Breast epithelium (tissue), 4 donors: ENCODE measurements around the gene VPS13D. TPM values are rescaled to one million over a fixed set of nuclear protein-coding genes. Genes with fewer than 3 reads are reported as not detected.
"Not testable (repeated sequence)": the region's sequence is repeated elsewhere in the genome, so short reads cannot be mapped to it uniquely, and the experiment has no call there.

Experiments
- DNase-seq, 2 donors: peaks; one replicate each; pipeline ENCODE4 v3.0.0-alpha.2; 2019; ENCODE audit warnings: low spot score in 2 of 2
- H3K27ac ChIP-seq, 2 donors: fragments of 200-600 bp; sonication (generic) in 1 of 2; one replicate each; pipeline ENCODE4 v1.5.1; 2016 to 2019; ENCODE audit warnings: mild to moderate bottlenecking in 1 of 2
- H3K27me3 ChIP-seq, 2 donors: fragments of 200-600 bp; sonication (generic) in 1 of 2; one replicate each; pipeline versions ENCODE4 v1.5.1 to v1.6.0; 2017 to 2019; ENCODE audit warnings: control low read depth in 1 of 2, mild to moderate bottlenecking in 1 of 2
- H3K36me3 ChIP-seq: fragments of 200-600 bp; one replicate; pipeline ENCODE4 v1.5.1; 2019
- H3K4me1 ChIP-seq, 2 donors: fragments of 200-600 bp; sonication (generic); one replicate each; pipeline ENCODE4 v1.5.1; 2016 to 2019; ENCODE audit warnings: control low read depth in 1 of 2
- H3K4me3 ChIP-seq, 3 donors: fragments of 200-600 bp; sonication (generic); 1 replicate in 2 of 3; 2 replicates in 1 of 3; pipeline ENCODE4 v1.5.1; 2016 to 2019; ENCODE audit warnings: mild to moderate bottlenecking in 3 of 3, moderate library complexity in 2 of 3
- H3K9me3 ChIP-seq, 2 donors: fragments of 200-600 bp; sonication (generic) in 1 of 2; one replicate each; pipeline ENCODE4 v1.5.1; 2016 to 2019; ENCODE audit warnings: control low read depth in 1 of 2
- POLR2A ChIP-seq: fragments of 450-650 bp; IDR thresholded peaks from one replicate; pipeline ENCODE4 v1.6.1; 2016; ENCODE audit warnings: antibody characterized with exemption, mild to moderate bottlenecking, moderate library complexity
- POLR2AphosphoS5 ChIP-seq, 3 donors: sonication (generic); formaldehyde crosslinking; IDR thresholded peaks; one replicate each; pipeline ENCODE4 v1.6.1; 2017; ENCODE audit warnings: antibody characterized with exemption in 3 of 3
- intact Hi-C: fragments of 100-400 bp; cut with DNase I; formaldehyde crosslinking; loops from one replicate; pipeline ENCODE4 v1.15.1; 2023; ENCODE audit warnings: low total_unique reads
- total RNA-seq, 3 donors: library from RNA; depleted of rRNA; stranded (reverse); fragments of >200 nt; gene quantifications; one replicate each; pipeline ENCODE4 v1.1.0, GENCODE V29; 2016
- TF ChIP-seq, protein P1 (sequence below), 3 donors: fragments of 450-650 bp; IDR thresholded peaks; one replicate each; pipeline ENCODE4 v1.5.1; 2016 to 2017; ENCODE audit warnings: antibody characterized with exemption in 3 of 3, mild to moderate bottlenecking in 3 of 3, moderate library complexity in 3 of 3

The VPS13D gene
- total RNA-seq, 3 donors from 2014 or later, result 73.9 to 115 (median 96.4) TPM

- intact Hi-C loops, result no loop called here
- no peak for DNase-seq
- H3K9me3 ChIP-seq, result peaks cover 0 to 8% of the 10 kb centered on the region in 2 donors
- no peak overlapping the region for H3K27ac ChIP-seq
- peaks cover 0 to 7% of the 10 kb centered on the region in 2 donors for H3K4me1 ChIP-seq
- TF ChIP-seq POLR2AphosphoS5 (IDR thresholded peaks at IDR 0.05), result no peak
- TF ChIP-seq, protein P1, sequence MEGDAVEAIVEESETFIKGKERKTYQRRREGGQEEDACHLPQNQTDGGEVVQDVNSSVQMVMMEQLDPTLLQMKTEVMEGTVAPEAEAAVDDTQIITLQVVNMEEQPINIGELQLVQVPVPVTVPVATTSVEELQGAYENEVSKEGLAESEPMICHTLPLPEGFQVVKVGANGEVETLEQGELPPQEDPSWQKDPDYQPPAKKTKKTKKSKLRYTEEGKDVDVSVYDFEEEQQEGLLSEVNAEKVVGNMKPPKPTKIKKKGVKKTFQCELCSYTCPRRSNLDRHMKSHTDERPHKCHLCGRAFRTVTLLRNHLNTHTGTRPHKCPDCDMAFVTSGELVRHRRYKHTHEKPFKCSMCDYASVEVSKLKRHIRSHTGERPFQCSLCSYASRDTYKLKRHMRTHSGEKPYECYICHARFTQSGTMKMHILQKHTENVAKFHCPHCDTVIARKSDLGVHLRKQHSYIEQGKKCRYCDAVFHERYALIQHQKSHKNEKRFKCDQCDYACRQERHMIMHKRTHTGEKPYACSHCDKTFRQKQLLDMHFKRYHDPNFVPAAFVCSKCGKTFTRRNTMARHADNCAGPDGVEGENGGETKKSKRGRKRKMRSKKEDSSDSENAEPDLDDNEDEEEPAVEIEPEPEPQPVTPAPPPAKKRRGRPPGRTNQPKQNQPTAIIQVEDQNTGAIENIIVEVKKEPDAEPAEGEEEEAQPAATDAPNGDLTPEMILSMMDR (IDR thresholded peaks at IDR 0.05), result no peak
- no peak for TF ChIP-seq POLR2A
- peaks cover 7% of the 10 kb centered on the region for H3K36me3 ChIP-seq
- H3K27me3 ChIP-seq, result no peaks in the 10 kb centered on the region
- H3K4me3 ChIP-seq, result no peak overlapping the region
Measured at GRCh38 chr1:12383786-12384185, 154.0 kb downstream of the VPS13D start.

DNA sequence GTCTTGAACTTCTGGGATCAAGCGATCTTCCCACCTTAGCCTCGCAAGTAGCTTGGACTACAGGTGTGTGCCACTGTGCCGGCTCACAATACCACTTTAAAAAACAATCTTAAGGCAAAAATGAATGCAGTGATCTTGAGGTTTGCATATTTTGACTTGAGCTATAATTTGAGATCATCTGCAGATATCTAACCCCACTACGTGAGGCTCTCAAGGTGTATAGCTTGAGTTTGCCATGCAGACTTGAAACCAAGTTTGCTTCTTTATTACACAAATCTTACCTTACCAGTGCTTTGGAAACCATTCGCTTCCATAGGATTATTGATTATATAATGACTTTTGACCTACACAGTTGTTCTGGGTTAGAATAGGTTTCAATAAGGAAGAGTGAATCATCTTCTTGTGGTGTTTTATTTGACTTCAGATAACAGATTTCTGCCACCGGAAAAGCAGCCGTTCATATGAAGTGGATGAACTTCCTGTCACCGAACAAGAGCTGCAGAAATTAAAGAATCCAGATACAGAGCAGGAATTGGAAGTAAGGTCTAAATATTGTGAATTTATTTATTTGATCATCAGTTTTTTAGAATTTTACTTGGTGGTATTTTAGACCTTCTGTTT lies 155.1 kb downstream of the VPS13D start:
- no peak for DNase-seq

DNA sequence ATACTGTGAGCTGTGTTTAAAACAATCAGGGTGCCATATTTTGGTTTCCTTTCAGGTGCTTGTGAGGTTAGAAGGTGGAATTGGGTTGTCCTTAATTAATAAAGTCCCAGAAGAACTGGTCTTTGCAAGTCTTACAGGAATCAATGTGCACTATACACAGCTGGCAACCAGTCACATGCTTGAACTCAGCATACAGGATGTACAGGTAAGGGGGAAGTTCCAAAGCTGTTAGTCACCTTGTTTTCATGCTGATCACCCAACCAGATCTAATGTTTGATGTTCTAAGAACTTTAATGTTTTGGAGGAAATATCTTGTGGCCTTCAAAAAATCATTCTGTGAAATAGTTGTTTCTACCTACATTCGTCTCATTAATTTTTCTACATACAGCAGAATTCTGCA lies 156.3 kb downstream of the VPS13D start:
- H3K36me3 ChIP-seq, result peaks cover 7% of the 10 kb centered on the region
- TF ChIP-seq POLR2AphosphoS5 (IDR thresholded peaks at IDR 0.05) (no peak), POLR2A (no peak)
- TF ChIP-seq, protein P1 (IDR thresholded peaks at IDR 0.05), result no peak

More for the DNA sequence above, 155.1 kb downstream of the VPS13D start:
- intact Hi-C loops, result no loop called here
- Histone ChIP-seq H3K4me1 (peaks cover 0 to 7% of the 10 kb centered on the region in 2 donors), H3K27ac (peak overlapping the region in 1 of 2 donors; percentile 60), H3K27me3 (no peaks in the 10 kb centered on the region), H3K4me3 (no peak overlapping the region), H3K36me3 (peaks cover 7% of the 10 kb centered on the region), H3K9me3 (peaks cover 0 to 8% of the 10 kb centered on the region in 2 donors)
- TF ChIP-seq, protein P1 (IDR thresholded peaks at IDR 0.05), result no peak
- no peak for TF ChIP-seq POLR2AphosphoS5 (IDR thresholded peaks at IDR 0.05)
- TF ChIP-seq POLR2A, result no peak

GRCh38 chr1:12387641-12388040 lies 157.8 kb downstream of the VPS13D start:
- no peak overlapping the region for H3K4me3 ChIP-seq
- H3K4me1 ChIP-seq, result no peaks in the 10 kb centered on the region
- peaks cover 7% of the 10 kb centered on the region for H3K36me3 ChIP-seq
- intact Hi-C loops, result no loop called here
- no peak overlapping the region for H3K27ac ChIP-seq
- DNase-seq, result no peak
- H3K9me3 ChIP-seq, result peaks cover 0 to 8% of the 10 kb centered on the region in 2 donors
- TF ChIP-seq, protein P1 (IDR thresholded peaks at IDR 0.05), result no peak
- TF ChIP-seq POLR2A (no peak), POLR2AphosphoS5 (IDR thresholded peaks at IDR 0.05) (no peak)
- H3K27me3 ChIP-seq, result no peaks in the 10 kb centered on the region

More for the DNA sequence above, 156.3 kb downstream of the VPS13D start:
- Histone ChIP-seq H3K27me3 (no peaks in the 10 kb centered on the region), H3K27ac (peak overlapping the region; percentile 51 to 60), H3K4me1 (no peaks in the 10 kb centered on the region), H3K4me3 (no peak overlapping the region), H3K9me3 (peaks cover 0 to 8% of the 10 kb centered on the region in 2 donors)
- intact Hi-C loops, result no loop called here
- DNase-seq, result peak in 1 of 2 donors; percentile 60

DNA sequence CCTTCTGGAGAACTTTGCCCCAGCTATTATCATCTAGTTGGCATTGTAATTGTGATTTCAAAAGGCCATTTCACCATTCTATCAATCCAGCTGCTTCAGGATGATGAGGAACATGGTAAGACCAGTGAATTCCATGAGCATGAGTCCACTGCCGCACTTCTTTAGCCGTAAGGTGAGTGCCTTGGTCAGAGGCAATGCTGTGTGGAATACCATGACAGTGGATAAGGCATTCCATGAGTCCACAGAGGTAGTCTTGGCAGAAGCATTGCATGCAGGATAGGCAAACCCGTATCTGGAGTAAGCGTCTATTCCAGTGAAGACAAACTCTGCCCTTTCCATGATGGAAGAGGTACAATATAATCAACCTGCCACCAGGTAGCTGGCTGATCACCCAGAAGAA lies 160.5 kb downstream of the VPS13D start:
- H3K4me1 ChIP-seq, H3K27me3 ChIP-seq, H3K9me3 ChIP-seq, DNase-seq, intact Hi-C loops, H3K27ac ChIP-seq, H3K36me3 ChIP-seq, H3K4me3 ChIP-seq: not testable (repeated sequence)
